Measurements from ENCODE around the gene BLTP2.
"Not testable (repeated sequence)": the region's sequence is repeated elsewhere in the genome, so short reads cannot be mapped to it uniquely, and the experiment has no call there.

BLTP2 gene

GRCh38 chr17:28644787-28645575 lies at the start of gene BLTP2:
BLTP2 (minus strand) TSS chr17:28645158; CDS start chr17:28645056, 102 bp downstream.
- DNase-seq (ENCODE audit: low read depth in 2 of 2) = peak; percentile 92 to 96

- no peak for DNase-seq (ENCODE audit: low read depth in 2 of 2)
Observed at GRCh38 chr17:28693869-28694268, 48.9 kb upstream of the BLTP2 start.

DNA sequence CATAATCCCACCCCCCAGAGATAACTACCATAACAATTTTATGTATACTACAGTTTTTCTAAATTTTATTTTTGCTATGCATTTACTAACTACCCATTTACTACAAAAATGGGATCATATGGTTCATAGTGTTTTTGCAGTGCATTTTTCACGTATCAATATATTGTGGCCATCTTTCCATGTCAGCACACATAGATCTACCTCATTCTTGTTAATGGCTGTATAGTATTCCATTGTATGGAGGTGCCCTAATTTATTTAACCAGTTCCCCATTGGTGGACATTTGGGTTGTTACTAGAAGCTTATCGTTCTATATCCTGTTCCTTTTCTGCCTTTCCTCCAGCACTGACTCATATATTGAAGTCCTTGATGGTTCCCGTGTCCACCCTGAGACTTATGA lies 44.1 kb upstream of the BLTP2 start:
- DNase-seq (ENCODE audit: low read depth in 2 of 2) = no peak

- DNase-seq (ENCODE audit: low read depth in 2 of 2) = no peak
Observed at GRCh38 chr17:28688481-28688880, 43.5 kb upstream of the BLTP2 start.

GRCh38 chr17:28686296-28686695 lies 41.3 kb upstream of the BLTP2 start:
- no peak for DNase-seq (ENCODE audit: low read depth in 2 of 2)

DNA sequence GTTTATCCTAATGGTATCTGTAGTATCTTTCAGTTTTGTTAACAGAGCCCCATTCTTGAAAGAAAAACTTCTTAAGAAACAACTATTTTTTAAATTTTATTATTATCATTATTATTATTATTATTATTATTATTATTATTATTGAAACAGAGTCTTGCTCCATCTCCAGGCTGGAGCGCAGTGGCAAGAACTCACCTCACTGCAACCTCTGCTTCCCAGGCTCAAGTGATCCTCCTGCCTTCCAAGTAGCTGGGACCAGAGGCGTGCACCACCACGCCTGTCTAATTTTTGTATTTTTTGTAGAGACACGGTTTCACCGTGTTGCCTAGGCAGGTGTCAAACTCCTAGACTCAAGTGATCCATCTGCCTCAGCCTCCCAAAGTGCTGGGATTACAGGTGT lies 40.4 kb upstream of the BLTP2 start:
- DNase-seq (ENCODE audit: low read depth in 2 of 2) = no peak

DNA sequence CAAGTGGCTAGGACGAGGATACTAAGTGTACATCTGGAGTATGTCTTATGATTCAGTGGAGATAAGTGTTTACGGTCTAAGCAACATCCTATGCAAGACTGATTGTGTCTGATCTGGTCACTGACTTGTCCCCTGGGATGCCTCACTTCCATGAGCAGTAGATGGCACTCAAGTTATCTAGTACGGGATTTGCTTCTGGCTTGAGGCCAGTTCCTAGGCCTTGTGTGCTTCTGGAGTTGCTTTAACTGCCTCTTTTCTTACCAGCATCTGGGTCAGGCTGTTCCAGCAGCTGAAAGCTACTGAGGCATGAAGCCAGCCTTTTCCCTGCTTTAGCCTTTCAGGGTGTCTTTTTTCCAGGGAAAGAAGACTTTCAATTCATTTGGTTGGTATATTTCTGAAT lies 40.0 kb upstream of the BLTP2 start:
- no peak for DNase-seq (ENCODE audit: low read depth in 2 of 2)

DNA sequence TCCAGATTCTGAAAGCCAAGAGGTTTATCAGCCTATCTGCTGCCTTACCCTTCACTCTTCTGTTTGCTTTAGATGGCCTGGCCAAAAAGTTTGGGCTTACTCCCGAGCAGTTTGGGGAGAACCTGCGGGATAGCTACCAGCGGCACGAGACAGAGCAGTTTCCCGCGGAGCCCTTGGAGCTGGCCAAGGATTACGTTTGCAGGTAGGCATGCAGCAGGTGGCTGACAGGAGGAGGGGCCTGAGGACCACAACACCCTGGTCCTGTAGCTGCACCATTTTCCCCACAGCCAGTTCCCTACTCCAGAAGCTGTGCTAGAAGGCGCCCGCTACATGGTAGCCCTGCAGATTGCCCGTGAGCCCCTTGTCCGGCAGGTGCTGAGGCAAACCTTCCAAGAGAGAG lies 37.7 kb upstream of the BLTP2 start:
- no peak for DNase-seq (ENCODE audit: low read depth in 2 of 2)

GRCh38 chr17:28675980-28676379 lies 31.0 kb upstream of the BLTP2 start:
- no peak for DNase-seq (ENCODE audit: low read depth in 2 of 2)

GRCh38 chr17:28675490-28675889 lies 30.5 kb upstream of the BLTP2 start:
- DNase-seq (ENCODE audit: low read depth in 2 of 2) = no peak

DNA sequence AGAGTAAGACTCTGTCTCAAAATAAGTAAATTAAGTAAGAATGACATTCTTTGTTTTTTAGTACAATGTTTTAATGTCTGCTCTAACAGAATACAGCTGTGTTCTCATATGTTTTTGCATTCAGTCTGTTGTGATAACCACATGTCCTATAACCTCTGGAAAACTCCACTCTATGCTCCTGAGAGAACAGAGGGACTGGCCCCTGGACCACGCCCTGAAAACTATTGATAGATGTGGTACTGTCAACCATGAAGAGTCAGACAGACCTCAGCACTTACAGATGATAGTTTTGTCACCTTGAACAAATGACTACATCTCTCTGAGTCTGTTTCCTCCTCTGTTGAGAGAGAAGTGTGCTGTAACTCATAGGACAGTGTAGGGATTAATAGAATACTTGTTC lies 25.0 kb upstream of the BLTP2 start:
- DNase-seq (ENCODE audit: low read depth in 2 of 2) = no peak

GRCh38 chr17:28667870-28668269 lies 22.9 kb upstream of the BLTP2 start:
- no peak for DNase-seq (ENCODE audit: low read depth in 2 of 2)

DNA sequence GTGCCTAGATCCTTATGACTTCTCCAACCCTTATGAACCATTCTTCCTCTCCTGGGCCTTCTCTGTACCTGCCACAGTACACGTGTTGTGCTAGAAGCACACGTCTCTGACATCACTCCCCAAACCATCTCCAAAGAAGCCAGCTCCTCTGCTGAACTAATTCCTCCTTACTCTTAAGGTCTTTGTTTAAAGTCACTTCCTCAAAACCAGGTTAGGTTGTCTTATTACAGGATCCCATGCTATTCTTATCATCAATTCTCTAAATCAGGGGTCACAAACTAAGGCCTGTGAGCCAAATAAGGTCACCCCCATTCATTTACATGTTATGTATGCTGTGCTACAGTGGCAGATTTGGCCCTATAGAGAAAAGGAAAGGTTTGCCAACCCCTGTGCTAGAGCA lies 21.0 kb upstream of the BLTP2 start:
- DNase-seq (ENCODE audit: low read depth in 2 of 2) = no peak

DNA sequence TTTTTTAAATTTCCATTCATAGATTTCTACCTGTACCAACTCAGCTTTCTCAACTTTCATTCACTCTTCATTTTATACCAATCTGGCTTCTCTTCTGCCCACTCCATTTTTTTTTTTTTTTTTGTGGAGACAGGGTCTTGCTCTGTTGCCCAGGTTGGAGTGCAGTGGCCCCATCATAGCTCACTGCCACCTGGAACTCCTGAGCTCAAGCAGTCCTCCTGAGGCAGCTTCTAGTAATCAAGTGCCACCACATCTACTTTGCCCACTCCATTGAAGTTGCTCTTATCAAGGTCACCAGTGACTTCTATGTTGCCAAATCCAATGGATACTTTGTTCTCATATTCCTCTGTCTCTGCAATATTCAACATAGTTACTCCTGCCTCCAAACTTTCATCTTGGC lies 18.8 kb upstream of the BLTP2 start:
- DNase-seq (ENCODE audit: low read depth in 2 of 2) = no peak

- no peak for DNase-seq (ENCODE audit: low read depth in 2 of 2)
Observed at GRCh38 chr17:28662527-28662829, 17.5 kb upstream of the BLTP2 start.

GRCh38 chr17:28661635-28662526 lies 16.9 kb upstream of the BLTP2 start, which contains the start of the genes SDF2 and SUPT6H:
SDF2 (minus strand) TSS chr17:28661906; CDS start chr17:28661876, 30 bp downstream.
SUPT6H (plus strand) TSS chr17:28662205; CDS start chr17:28673402, 11,197 bp downstream.
- peak; percentile 91 to 95 for DNase-seq (ENCODE audit: low read depth in 2 of 2)

GRCh38 chr17:28659497-28659881 lies 14.5 kb upstream of the BLTP2 start:
- DNase-seq (ENCODE audit: low read depth in 2 of 2) = not testable (repeated sequence)

GRCh38 chr17:28658766-28659496 lies 14.0 kb upstream of the BLTP2 start:
- not testable (repeated sequence) for DNase-seq (ENCODE audit: low read depth in 2 of 2)

- DNase-seq (ENCODE audit: low read depth in 2 of 2) = not testable (repeated sequence)
Observed at GRCh38 chr17:28658342-28658741, 13.4 kb upstream of the BLTP2 start.

DNA sequence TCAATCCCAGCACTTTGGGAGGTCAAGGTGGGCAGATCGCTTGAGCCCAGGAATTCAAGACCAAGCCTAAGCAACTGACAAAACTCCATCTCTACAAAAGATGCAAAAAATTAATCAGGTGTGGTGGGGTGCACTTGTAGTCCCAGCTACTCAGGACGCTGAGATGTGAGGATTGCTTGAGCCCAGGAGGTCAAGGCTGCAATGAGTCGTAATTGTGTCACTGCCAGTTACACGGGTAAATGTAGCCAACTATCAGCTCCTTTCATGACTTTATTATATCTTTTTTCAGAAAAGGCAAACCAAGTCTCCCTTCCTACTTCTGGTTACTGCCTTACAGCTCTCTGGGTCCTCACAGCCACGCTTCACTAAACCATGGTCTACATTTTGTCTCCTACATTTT lies 12.8 kb upstream of the BLTP2 start:
- no peak for DNase-seq (ENCODE audit: low read depth in 2 of 2)

DNA sequence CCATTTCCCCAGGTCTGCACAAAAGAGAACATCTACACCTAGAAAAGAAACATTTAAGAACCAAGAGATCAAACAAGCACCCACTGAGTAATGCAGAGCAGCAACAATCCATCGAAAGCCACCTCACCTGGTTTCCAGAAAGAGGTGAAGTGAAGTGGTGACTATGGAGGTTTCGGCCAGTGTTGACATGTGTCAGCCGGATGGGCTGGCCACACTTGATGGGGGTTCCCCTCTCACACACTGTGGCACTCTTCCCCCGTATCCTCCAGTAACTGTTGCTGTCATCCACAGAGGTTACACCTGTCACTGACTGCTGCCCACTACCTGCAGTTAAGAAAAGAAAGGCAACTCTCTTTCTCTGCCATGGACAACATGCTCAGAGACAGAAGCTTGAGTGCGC lies 10.2 kb upstream of the BLTP2 start:
- DNase-seq (ENCODE audit: low read depth in 2 of 2) = no peak

- DNase-seq (ENCODE audit: low read depth in 2 of 2) = no peak
Observed at GRCh38 chr17:28648698-28649097, 3.7 kb upstream of the BLTP2 start.
